ENCODE results near the gene PDLIM5. TPM values are rescaled to one million over a fixed set of nuclear protein-coding genes. Genes with fewer than 3 reads are reported as not detected.

PDLIM5 gene
- polyA plus RNA-seq, 1 donor (not counting 4 experiments of a cell fraction or from before 2014, with no cell fraction given) = 112 TPM

- peaks cover 66% of the 10 kb centered on the region for H3K79me2 ChIP-seq (ENCODE audit: control insufficient read depth, insufficient read depth, low read length)
- H3K9me1 ChIP-seq (ENCODE audit: control insufficient read depth, extremely low read depth, insufficient read depth, low read length) = peaks cover 2% of the 10 kb centered on the region
- peaks cover 2% of the 10 kb centered on the region for H4K20me1 ChIP-seq (ENCODE audit: control insufficient read depth, extremely low read depth, insufficient read depth, low read length)
- peak; percentile 36 for DNase-seq (ENCODE audit: low read depth, low spot score)
- no peak overlapping the region for H3K4me3 ChIP-seq (ENCODE audit: control insufficient read depth in 2 of 3, extremely low read depth in 1 of 3, insufficient read depth in 2 of 3, low read depth in 1 of 3, low read length in 3 of 3)
- dilution Hi-C loops (cut with MboI; ENCODE audit: extremely low pct_ligation_motif_present, low sequenced_read_pairs) = no loop called here
- peak overlapping the region; percentile 36 for H3K4me2 ChIP-seq (ENCODE audit: control insufficient read depth, extremely low read depth, insufficient read depth, low read depth, low read length)
- H3K9ac ChIP-seq (ENCODE audit: control insufficient read depth, extremely low read depth, insufficient read depth, low read length) = no peak overlapping the region
- TF ChIP-seq EZH2 (IDR thresholded peaks at IDR 0.05; ENCODE audit: low read length) = no peak
- no peak for TF ChIP-seq CTCF (optimal IDR thresholded peaks at IDR 0.05 in 1 of 3, IDR thresholded peaks at IDR 0.05 in 1 of 3, conservative IDR thresholded peaks at IDR 0.05 in 1 of 3; ENCODE audit: extremely low read depth in 1 of 3, insufficient read depth in 2 of 3, low read length in 3 of 3)
- H3K9me3 ChIP-seq (ENCODE audit: control insufficient read depth, low read depth, low read length) = no peaks in the 10 kb centered on the region
- H3K27ac ChIP-seq (ENCODE audit: control insufficient read depth, insufficient read depth, low read length) = peak overlapping the region; percentile 62
- no peak overlapping the region for H2AFZ ChIP-seq (ENCODE audit: control insufficient read depth, low read length)
- H3K36me3 ChIP-seq (ENCODE audit: control insufficient read depth in 2 of 2, extremely low read depth in 1 of 2, insufficient read depth in 2 of 2, low read length in 2 of 2) = peaks cover 0 to 8% of the 10 kb centered on the region in 2 experiments
- peaks cover 41% of the 10 kb centered on the region for H3K4me1 ChIP-seq (ENCODE audit: control insufficient read depth, extremely low read depth, insufficient read depth, low read length)
- H3K27me3 ChIP-seq (ENCODE audit: control insufficient read depth, extremely low read depth, insufficient read depth, low read length) = no peaks in the 10 kb centered on the region
- peak; percentile 76 for FAIRE-seq
Measured at GRCh38 chr4:94531991-94532789, 80.4 kb downstream of the PDLIM5 start.

GRCh38 chr4:94533405-94534223 is 81.9 kb downstream of the PDLIM5 start:
- no peak for TF ChIP-seq CTCF (optimal IDR thresholded peaks at IDR 0.05 in 1 of 3, IDR thresholded peaks at IDR 0.05 in 1 of 3, conservative IDR thresholded peaks at IDR 0.05 in 1 of 3; ENCODE audit: extremely low read depth in 1 of 3, insufficient read depth in 2 of 3, low read length in 3 of 3)
- TF ChIP-seq EZH2 (IDR thresholded peaks at IDR 0.05; ENCODE audit: low read length) = no peak
- Histone ChIP-seq H3K9ac (ENCODE audit: control insufficient read depth, extremely low read depth, insufficient read depth, low read length) (peak overlapping the region; percentile 13), H3K79me2 (ENCODE audit: control insufficient read depth, insufficient read depth, low read length) (peaks cover 58% of the 10 kb centered on the region), H3K4me3 (ENCODE audit: control insufficient read depth in 2 of 3, extremely low read depth in 1 of 3, insufficient read depth in 2 of 3, low read depth in 1 of 3, low read length in 3 of 3) (no peak overlapping the region), H3K4me2 (ENCODE audit: control insufficient read depth, extremely low read depth, insufficient read depth, low read depth, low read length) (peak overlapping the region; percentile 49), H3K36me3 (ENCODE audit: control insufficient read depth in 2 of 2, extremely low read depth in 1 of 2, insufficient read depth in 2 of 2, low read length in 2 of 2) (peaks cover 0 to 4% of the 10 kb centered on the region in 2 experiments), H3K27me3 (ENCODE audit: control insufficient read depth, extremely low read depth, insufficient read depth, low read length) (no peaks in the 10 kb centered on the region), H3K9me3 (ENCODE audit: control insufficient read depth, low read depth, low read length) (no peaks in the 10 kb centered on the region), H3K9me1 (ENCODE audit: control insufficient read depth, extremely low read depth, insufficient read depth, low read length) (peaks cover 2% of the 10 kb centered on the region), H2AFZ (ENCODE audit: control insufficient read depth, low read length) (no peak overlapping the region), H3K4me1 (ENCODE audit: control insufficient read depth, extremely low read depth, insufficient read depth, low read length) (peaks cover 41% of the 10 kb centered on the region), H4K20me1 (ENCODE audit: control insufficient read depth, extremely low read depth, insufficient read depth, low read length) (peaks cover 2% of the 10 kb centered on the region), H3K27ac (ENCODE audit: control insufficient read depth, insufficient read depth, low read length) (peak overlapping the region; percentile 62)
- dilution Hi-C loops (cut with MboI; ENCODE audit: extremely low pct_ligation_motif_present, low sequenced_read_pairs) = no loop called here
- DNase-seq (ENCODE audit: low read depth, low spot score) = no peak
- no peak for FAIRE-seq
